HG03469 (cell line): ENCODE data around the gene RAPGEF3.

Experiments used
- ATAC-seq: cut with Tn5 transposase; IDR thresholded peaks from one replicate; pipeline ENCODE4 v1.9.1; 2021; ENCODE audit warnings: mild to moderate bottlenecking, moderate library complexity, moderate number of reproducible peaks; ENCODE audit not compliant: unreplicated experiment

Gene RAPGEF3

GRCh38 chr12:47762850-47763465 is 4.3 kb upstream of the RAPGEF3 start:
- ATAC-seq: no peak

- no peak for ATAC-seq
These were observed 171 bp downstream of the RAPGEF3 start for GRCh38 chr12:47758584-47758833.

- ATAC-seq: no peak
These were observed 668 bp downstream of the RAPGEF3 start for GRCh38 chr12:47757840-47758583.

GRCh38 chr12:47757364-47757839 is 1.3 kb downstream of the RAPGEF3 start:
- no peak for ATAC-seq

GRCh38 chr12:47755655-47756562 is 2.8 kb downstream of the RAPGEF3 start:
- peak; percentile 42 for ATAC-seq

GRCh38 chr12:47754881-47755280 is 3.8 kb downstream of the RAPGEF3 start:
- no peak for ATAC-seq

- ATAC-seq: no peak
These were observed 4.6 kb downstream of the RAPGEF3 start for GRCh38 chr12:47754126-47754525.

GRCh38 chr12:47753021-47754001 is 5.4 kb downstream of the RAPGEF3 start:
- ATAC-seq: no peak

GRCh38 chr12:47752552-47752951 is 6.1 kb downstream of the RAPGEF3 start:
- ATAC-seq: no peak

GRCh38 chr12:47752121-47752520 is 6.6 kb downstream of the RAPGEF3 start:
- ATAC-seq: no peak

- no peak for ATAC-seq
These were observed 7.1 kb downstream of the RAPGEF3 start for GRCh38 chr12:47751561-47751960.

- ATAC-seq: no peak
These were observed 7.7 kb downstream of the RAPGEF3 start for GRCh38 chr12:47750916-47751470.

GRCh38 chr12:47750229-47750798 is 8.4 kb downstream of the RAPGEF3 start:
- ATAC-seq: no peak

GRCh38 chr12:47748899-47749298 is 9.8 kb downstream of the RAPGEF3 start:
- no peak for ATAC-seq

GRCh38 chr12:47748507-47748828 is 10.2 kb downstream of the RAPGEF3 start:
- no peak for ATAC-seq

GRCh38 chr12:47747596-47748506 is 10.8 kb downstream of the RAPGEF3 start:
- no peak for ATAC-seq

- no peak for ATAC-seq
These were observed 11.6 kb downstream of the RAPGEF3 start for GRCh38 chr12:47747126-47747525.

- ATAC-seq: no peak
These were observed 12.2 kb downstream of the RAPGEF3 start for GRCh38 chr12:47746523-47746922.

- no peak for ATAC-seq
These were observed 12.6 kb downstream of the RAPGEF3 start for GRCh38 chr12:47746073-47746472.
